H9 (cell line): ENCODE data around the gene ELF5. TPM values are rescaled to one million over a fixed set of nuclear protein-coding genes. Genes with fewer than 3 reads are reported as not detected.

Experiments used
- DNase-seq: peaks from one replicate; pipeline ENCODE4 v3.0.0-alpha.2; 2017
- H2AFZ ChIP-seq: one replicate; pipeline ENCODE4 v1.6.1; 2013; ENCODE audit warnings: mild to moderate bottlenecking, low read length, control low read depth, moderate library complexity
- H2AK5ac ChIP-seq: 2 replicates; pipeline ENCODE4 v1.6.1; 2013; ENCODE audit warnings: low read length, control low read depth, mixed read lengths; ENCODE audit not compliant: insufficient read length
- H2BK120ac ChIP-seq: one replicate; pipeline ENCODE4 v1.6.1; 2013; ENCODE audit warnings: low read depth, mild to moderate bottlenecking, low read length, control low read depth, inconsistent platforms; ENCODE audit not compliant: poor library complexity, severe bottlenecking
- H2BK12ac ChIP-seq: 2 replicates; pipeline ENCODE4 v1.6.1; 2013; ENCODE audit warnings: low read length, control low read depth, mixed read lengths, low read depth; ENCODE audit not compliant: insufficient read length
- H2BK15ac ChIP-seq: 2 replicates; pipeline ENCODE4 v1.6.1; 2013; ENCODE audit warnings: low read depth, low read length, control low read depth
- H2BK20ac ChIP-seq: one replicate; pipeline ENCODE4 v1.6.1; 2013; ENCODE audit warnings: low read depth, mild to moderate bottlenecking, low read length, control low read depth, inconsistent platforms; ENCODE audit not compliant: poor library complexity, severe bottlenecking
- H2BK5ac ChIP-seq: 2 replicates; pipeline ENCODE4 v1.6.1; 2013; ENCODE audit warnings: low read length, control low read depth, mixed read lengths; ENCODE audit not compliant: insufficient read length
- H3K14ac ChIP-seq: 2 replicates; pipeline ENCODE4 v1.6.1; 2013; ENCODE audit warnings: low read length, control low read depth; ENCODE audit not compliant: insufficient read depth
- H3K18ac ChIP-seq: 2 replicates; pipeline ENCODE4 v1.6.1; 2013; ENCODE audit warnings: low read depth, mild to moderate bottlenecking, mixed read lengths, low read length, control low read depth; ENCODE audit not compliant: insufficient read length
- H3K23ac ChIP-seq: 2 replicates; pipeline ENCODE4 v1.6.1; 2013; ENCODE audit warnings: low read length, control low read depth, mixed read lengths, low read depth; ENCODE audit not compliant: insufficient read length
- H3K23me2 ChIP-seq: 2 replicates; pipeline ENCODE4 v1.6.1; 2013; ENCODE audit warnings: low read depth, mild to moderate bottlenecking, mixed read lengths, low read length, control low read depth; ENCODE audit not compliant: insufficient read length, poor library complexity, severe bottlenecking
- H3K27ac ChIP-seq: 2 replicates; pipeline ENCODE4 v1.5.1; 2013; ENCODE audit warnings: low read length, control low read depth, mixed read lengths, low read depth; ENCODE audit not compliant: insufficient read length
- H3K27me3 ChIP-seq: 2 replicates; pipeline ENCODE4 v1.6.1; 2013; ENCODE audit warnings: low read length, control low read depth, inconsistent platforms; ENCODE audit not compliant: insufficient read depth
- H3K4ac ChIP-seq: 2 replicates; pipeline ENCODE4 v1.6.1; 2013; ENCODE audit warnings: low read depth, mild to moderate bottlenecking, control low read depth, inconsistent platforms, low read length, moderate library complexity
- H3K4me1 ChIP-seq: 2 replicates; pipeline ENCODE4 v1.6.1; 2013; ENCODE audit warnings: low read length, control low read depth, inconsistent platforms; ENCODE audit not compliant: insufficient read depth
- H3K4me2 ChIP-seq: 2 replicates; pipeline ENCODE4 v1.6.1; 2013; ENCODE audit warnings: low read length, control low read depth, mixed read lengths; ENCODE audit not compliant: insufficient read length, insufficient read depth
- H3K56ac ChIP-seq: 2 replicates; pipeline ENCODE4 v1.6.1; 2013; ENCODE audit warnings: low read depth, mild to moderate bottlenecking, mixed read lengths, low read length, control low read depth; ENCODE audit not compliant: insufficient read length
- H3K79me1 ChIP-seq: 2 replicates; pipeline ENCODE4 v1.6.1; 2013; ENCODE audit warnings: low read depth, mild to moderate bottlenecking, moderate library complexity, low read length, control low read depth, inconsistent platforms; ENCODE audit not compliant: insufficient read depth, poor library complexity, severe bottlenecking
- H3K79me2 ChIP-seq: 2 replicates; pipeline ENCODE4 v1.6.1; 2013; ENCODE audit warnings: low read length, control low read depth, inconsistent platforms; ENCODE audit not compliant: insufficient read depth
- H3K9ac ChIP-seq: 2 replicates; pipeline ENCODE4 v1.6.1; 2013; ENCODE audit warnings: low read length, control low read depth, mixed read lengths; ENCODE audit not compliant: insufficient read length; ENCODE audit errors: extremely low read depth
- H3K9me3 ChIP-seq: one replicate; pipeline ENCODE4 v1.6.1; 2013; ENCODE audit warnings: low read depth, low read length, inconsistent platforms; ENCODE audit not compliant: control insufficient read depth
- H3T11ph ChIP-seq: one replicate; pipeline ENCODE4 v1.6.1; 2013; ENCODE audit warnings: mild to moderate bottlenecking, low read length, control low read depth, inconsistent platforms
- H4K20me1 ChIP-seq: one replicate; pipeline ENCODE4 v1.6.1; 2013; ENCODE audit not compliant: control insufficient read depth, insufficient read length, insufficient read depth
- H4K5ac ChIP-seq: 2 replicates; pipeline ENCODE4 v1.6.1; 2013; ENCODE audit warnings: low read depth, mild to moderate bottlenecking, mixed read lengths, low read length, control low read depth; ENCODE audit not compliant: insufficient read length
- H4K8ac ChIP-seq: replicated peaks from 2 replicates; pipeline ENCODE4 v1.6.1; 2013; ENCODE audit warnings: low read length, control low read depth, mixed read lengths, low read depth; ENCODE audit not compliant: insufficient read length
- H4K91ac ChIP-seq: 2 replicates; pipeline ENCODE4 v1.6.1; 2013; ENCODE audit warnings: low read depth, mild to moderate bottlenecking, moderate library complexity, mixed read lengths, low read length, control low read depth; ENCODE audit not compliant: insufficient read length
- H3K27ac Mint-ChIP-seq, 3 experiments: 2 replicates in 2 of 3; 3 replicates in 1 of 3; pipeline ENCODE4 v1.8.0; 2020 to 2021; ENCODE audit warnings: mixed read lengths in 3 of 3, mild to moderate bottlenecking in 1 of 3, moderate library complexity in 1 of 3
- H3K27me3 Mint-ChIP-seq: 2 replicates; pipeline ENCODE4 v1.8.0; 2021; ENCODE audit warnings: low read depth, mild to moderate bottlenecking, moderate library complexity, mixed read lengths
- H3K36me3 Mint-ChIP-seq, 3 experiments: 2 replicates in 2 of 3; 3 replicates in 1 of 3; pipeline ENCODE4 v1.8.0; 2020 to 2021; ENCODE audit warnings: low read depth in 3 of 3, mixed read lengths in 3 of 3; ENCODE audit not compliant: insufficient read depth in 1 of 3
- H3K4me1 Mint-ChIP-seq, 2 experiments: 2 replicates each; pipeline ENCODE4 v1.8.0; 2020; ENCODE audit warnings: mixed read lengths in 2 of 2
- H3K4me3 Mint-ChIP-seq, 2 experiments: 2 replicates in 1 of 2; 3 replicates in 1 of 2; pipeline ENCODE4 v1.8.0; 2020 to 2021; ENCODE audit warnings: mild to moderate bottlenecking in 2 of 2, mixed read lengths in 2 of 2, moderate library complexity in 1 of 2
- H3K9me3 Mint-ChIP-seq, 2 experiments: 2 replicates in 1 of 2; 3 replicates in 1 of 2; pipeline ENCODE4 v1.8.0; 2020; ENCODE audit warnings: mild to moderate bottlenecking in 2 of 2, mixed read lengths in 2 of 2, moderate library complexity in 1 of 2
- CTCF ChIP-seq: fragments of 200-600 bp; sonication (generic); conservative IDR thresholded peaks from 3 replicates; pipeline ENCODE4 v1.8.0; 2021; ENCODE audit warnings: antibody characterized with exemption, mild to moderate bottlenecking
- WGBS: extraction: QIAGEN DNeasy Blood & Tissue Kit; methylation state at CpG from one replicate; pipeline ENCODE4 v1.1.7; 2013; ENCODE audit warnings: missing lambda C conversion rate, low lambda C conversion rate, mixed read lengths; ENCODE audit not compliant: insufficient read length; ENCODE audit errors: extremely low coverage; 5-methylcytosine and 5-hydroxymethylcytosine counted together
- total RNA-seq: library from RNA; stranded (reverse); gene quantifications from 2 replicates; pipeline ENCODE4 v1.2.1, GENCODE V29; 2021

Gene ELF5
- total RNA-seq, 1 experiment from 2014 or later = not detected

GRCh38 chr11:34552270-34552669 is 38.7 kb upstream of the ELF5 start:
- H3K27me3 Mint-ChIP-seq = peaks cover 3% of the 10 kb centered on the region; the same call in 1 of the 2 replicates
- H3K27ac Mint-ChIP-seq = no peak overlapping the region; a peak in 1 of 7 replicates
- H2AFZ ChIP-seq = no peak overlapping the region
- H3K4me1 Mint-ChIP-seq = peaks cover 0 to 2% of the 10 kb centered on the region in 2 experiments; a peak in 1 of 4 replicates
- H2BK15ac ChIP-seq = no peak overlapping the region; the same call in 1 of the 2 replicates
- H3K23ac ChIP-seq = no peak overlapping the region
- no peaks in the 10 kb centered on the region for H4K20me1 ChIP-seq
- no peak overlapping the region for H3K14ac ChIP-seq
- no peak overlapping the region for H3K18ac ChIP-seq
- H3K36me3 Mint-ChIP-seq = no peaks in the 10 kb centered on the region
- H3K9me3 ChIP-seq = no peaks in the 10 kb centered on the region
- H3T11ph ChIP-seq = no peak overlapping the region
- H3K9me3 Mint-ChIP-seq = no peaks in the 10 kb centered on the region
- H3K56ac ChIP-seq = no peak overlapping the region
- DNase-seq = no peak
- H2BK120ac ChIP-seq = no peak overlapping the region
- H3K4me2 ChIP-seq = no peak overlapping the region
- no peak overlapping the region for H3K27ac ChIP-seq
- no peak for TF ChIP-seq CTCF
- H2BK12ac ChIP-seq = no peak overlapping the region
- H3K4ac ChIP-seq = no peak overlapping the region
- H4K8ac ChIP-seq = no peak overlapping the region
- H2AK5ac ChIP-seq = no peak overlapping the region
- H3K4me3 Mint-ChIP-seq = no peak overlapping the region
- no peak overlapping the region for H4K91ac ChIP-seq
- H3K9ac ChIP-seq = no peak overlapping the region
- H3K79me2 ChIP-seq = no peaks in the 10 kb centered on the region
- no peaks in the 10 kb centered on the region for H3K4me1 ChIP-seq
- H2BK20ac ChIP-seq = no peak overlapping the region
- H3K79me1 ChIP-seq = no peaks in the 10 kb centered on the region
- no peak overlapping the region for H4K5ac ChIP-seq
- no peaks in the 10 kb centered on the region for H3K23me2 ChIP-seq
- H3K27me3 ChIP-seq = no peaks in the 10 kb centered on the region
- no CpG with 5 or more reads among the region's 3 CpGs for WGBS
- H2BK5ac ChIP-seq = no peak overlapping the region
